Heart right ventricle (tissue), 16 donors: Measurements from ENCODE around the gene TMX3. TPM values are rescaled to one million over a fixed set of nuclear protein-coding genes. Genes with fewer than 3 reads are reported as not detected.

ENCODE experiments used
- ATAC-seq, 8 donors: fragments of 200-7000 bp; cut with Tn5 transposase; one replicate each; pipeline ENCODE4 v1.9.1; 2020; ENCODE audit warnings: mild to moderate bottlenecking in 8 of 8, moderate library complexity in 8 of 8, moderate number of reproducible peaks in 1 of 8
- DNase-seq, 2 donors: peaks; one replicate each; pipeline ENCODE4 v3.0.0-alpha.2; 2020
- H3K27ac ChIP-seq, 10 donors: fragments of 200-600 bp; sonication (generic) in 2 of 10; one replicate each; pipeline versions ENCODE4 v1.5.0 to v1.8.0; 2020 to 2022; ENCODE audit warnings: mild to moderate bottlenecking in 3 of 10
- H3K27me3 ChIP-seq, 7 donors: fragments of 200-600 bp; one replicate each; pipeline ENCODE4 v1.8.0; 2021 to 2022; ENCODE audit warnings: mild to moderate bottlenecking in 2 of 7
- H3K36me3 ChIP-seq, 9 donors: fragments of 200-600 bp; sonication (generic) in 1 of 9; one replicate each; pipeline versions ENCODE4 v1.5.0 to v1.8.0; 2020 to 2022; ENCODE audit warnings: mild to moderate bottlenecking in 2 of 9
- H3K4me1 ChIP-seq, 9 donors: fragments of 200-600 bp; sonication (generic) in 1 of 9; one replicate each; pipeline versions ENCODE4 v1.5.0 to v1.8.0; 2020 to 2022; ENCODE audit warnings: mild to moderate bottlenecking in 4 of 9
- H3K4me3 ChIP-seq, 10 donors: fragments of 200-600 bp; sonication (generic) in 2 of 10; one replicate each; pipeline versions ENCODE4 v1.5.0 to v1.8.0; 2020 to 2022; ENCODE audit warnings: mild to moderate bottlenecking in 7 of 10, moderate library complexity in 2 of 10
- H3K9me3 ChIP-seq, 11 donors: fragments of 200-600 bp in 10 of 11; sonication (generic) in 2 of 11; one replicate each; pipeline versions ENCODE4 v1.5.0 to v1.8.0; 2013 to 2022; ENCODE audit warnings: mild to moderate bottlenecking in 2 of 11, control low read depth in 1 of 11, moderate library complexity in 1 of 11
- CTCF ChIP-seq, 9 donors: fragments of 200-600 bp; sonication (generic) in 2 of 9; IDR thresholded peaks; one replicate each; pipeline versions ENCODE4 v1.5.0 to v1.8.0; 2021 to 2022; ENCODE audit warnings: antibody characterized with exemption in 9 of 9, mild to moderate bottlenecking in 5 of 9, moderate library complexity in 1 of 9
- WGBS, 2 donors: extraction: QIAGEN DNeasy Blood & Tissue Kit; methylation state at CpG; one replicate each; pipeline ENCODE4 v1.1.7; 2013; ENCODE audit warnings: inconsistent platforms in 1 of 2; 5-methylcytosine and 5-hydroxymethylcytosine counted together
- intact Hi-C, 10 donors: fragments of 100-400 bp; cut with DNase I; formaldehyde crosslinking; loops; one replicate each; pipeline versions ENCODE4 v1.11.1 to v1.14.2; 2022
- polyA plus RNA-seq, 2 donors: library from polyadenylated mRNA; stranded (reverse); fragments of 200-250 nt; gene quantifications; one replicate each; pipeline ENCODE4 v1.2.3, GENCODE V29; 2013
- total RNA-seq, 10 donors: library from RNA; stranded (reverse); fragmentation: NEBNext Ultra II Directional in 3 of 10; extraction: Animal tissue kit (Norgen Biotek cat#: 25700) in 3 of 10; gene quantifications; one replicate each; pipeline versions ENCODE4 v1.2.1 to v1.2.4, GENCODE V29; 2021 to 2023
- donor health status: Arrhythmogenic right ventricular cardiomyopathy.
- donor health status: ischemic (EF 13 %, LVEDD 7.1; RV severe dilation, severe dysfunction).
- donor health status: healthy with polysubstance abuse.
- donor health status: DM: no; HTN: yes; CAD: no.
- donor health status: DM: no; HTN: no; CAD: no.
- donor health status: ischemic (EF 25% LVEDD 6.9; RV normal size, moderate dysfunction).
- donor health status: ischemic (EF 25% LVEDD 5.7; RV mildly dilated, moderate dysfunction).
- donor health status: healthy.
- donor health status: DM: yes; HTN: yes; CAD: no.
- donor health status: Ischemic cardiomyopathy.
- donor health status: ischemic (EF 35%, LVEDD 5.7; RV mildly dilated, moderate dysfunction).
- donor health status: nonischemic (EF 11% LVEDD 7.7; RV severe dilation, severe dysfunction).
- donor health status: DM: yes; HTN: yes; CAD: no.
- donor health status: PGD.
- donor health status: ischemic (EF 29% LVEDD 5.4; RV normal size, mild dysfunction).
- donor health status: nonischemic (EF 23%, LVEDD 6.1; RV moderate dilation, normal function).

Gene TMX3
- total and polyA plus RNA-seq, 12 donors, result 13.3 to 38.8 (median 29.8) TPM

GRCh38 chr18:68662754-68663153 is 52.2 kb downstream of the TMX3 start:
- no peak for TF ChIP-seq CTCF (IDR thresholded peaks at IDR 0.05)
- Histone ChIP-seq H3K9me3 (peaks cover 0 to 3% (median 0%) of the 10 kb centered on the region in 11 donors), H3K4me1 (no peaks in the 10 kb centered on the region), H3K4me3 (no peak overlapping the region), H3K36me3 (no peaks in the 10 kb centered on the region), H3K27ac (no peak overlapping the region), H3K27me3 (no peaks in the 10 kb centered on the region)
- DNase-seq (no peak), ATAC-seq (no peak)
- intact Hi-C loops, result loop anchor here in 4 of 10 donors (5.0 to 10.0 kb wide), 3 partner anchors 1148 to 1445 kb away; partner anchors contain the start of gene DSEL (in 1 of the 4)
- 78 to 80% methylated on average over 4 of the region's 4 CpGs for WGBS, 2 donors

GRCh38 chr18:68660354-68661183 is 54.3 kb downstream of the TMX3 start:
- Histone ChIP-seq H3K36me3 (no peaks in the 10 kb centered on the region), H3K27ac (no peak overlapping the region), H3K27me3 (no peaks in the 10 kb centered on the region), H3K4me3 (no peak overlapping the region), H3K4me1 (no peaks in the 10 kb centered on the region), H3K9me3 (no peaks in the 10 kb centered on the region)
- TF ChIP-seq CTCF (IDR thresholded peaks at IDR 0.05), result peak in 8 of 9 donors; percentile 10 to 66 (median 59)
- intact Hi-C loops, result loop anchor here in 7 of 10 donors (1.0 to 10.0 kb wide), 5 partner anchors 1146 to 1444 kb away; partner anchors contain the start of gene DSEL (in 1 of the 7)
- ATAC-seq, result no peak
- WGBS, 2 donors, result 37 to 38% methylated on average over 5 of the region's 5 CpGs
- DNase-seq, result no peak

GRCh38 chr18:68648191-68648590 is 66.7 kb downstream of the TMX3 start:
- H3K27me3 ChIP-seq, result peaks cover 0 to 20% (median 0%) of the 10 kb centered on the region in 7 donors
- no peaks in the 10 kb centered on the region for H3K4me1 ChIP-seq
- TF ChIP-seq CTCF (IDR thresholded peaks at IDR 0.05), result no peak
- no peak overlapping the region for H3K4me3 ChIP-seq
- H3K36me3 ChIP-seq, result no peaks in the 10 kb centered on the region
- H3K27ac ChIP-seq, result no peak overlapping the region
- ATAC-seq (no peak), DNase-seq (no peak)
- intact Hi-C loops, result no loop called here
- H3K9me3 ChIP-seq, result no peaks in the 10 kb centered on the region

GRCh38 chr18:68642003-68642402 is 72.9 kb downstream of the TMX3 start:
- Histone ChIP-seq H3K4me1 (no peaks in the 10 kb centered on the region), H3K27ac (no peak overlapping the region), H3K4me3 (no peak overlapping the region), H3K36me3 (no peaks in the 10 kb centered on the region), H3K9me3 (peaks cover 0 to 11% (median 0%) of the 10 kb centered on the region in 11 donors), H3K27me3 (peaks cover 0 to 3% (median 0%) of the 10 kb centered on the region in 7 donors)
- intact Hi-C loops, result no loop called here
- TF ChIP-seq CTCF (IDR thresholded peaks at IDR 0.05), result no peak
- DNase-seq (no peak), ATAC-seq (no peak)
- 70 to 83% methylated on average over 3 of the region's 3 CpGs for WGBS, 2 donors
